ENCODE measurements around the gene METTL26.
"Not testable (repeated sequence)": the region's sequence is repeated elsewhere in the genome, so short reads cannot be mapped to it uniquely, and the experiment has no call there.

The METTL26 gene

GRCh38 chr16:610513-611381 is 25.4 kb downstream of the METTL26 start:
- Histone ChIP-seq H3K4me3 (ENCODE audit: low read length) (no peak overlapping the region), H2AFZ (ENCODE audit: low read depth, low read length) (no peak overlapping the region), H3K27me3 (ENCODE audit: insufficient read depth, low read length) (no peaks in the 10 kb centered on the region), H3K9me3 (ENCODE audit: low read length) (peaks cover 24% of the 10 kb centered on the region), H3K36me3 (ENCODE audit: insufficient read depth, low read length) (peaks cover 5% of the 10 kb centered on the region), H3K4me1 (ENCODE audit: insufficient read depth, low read length) (no peaks in the 10 kb centered on the region)

GRCh38 chr16:609984-610383 is 26.1 kb downstream of the METTL26 start:
- H2AFZ ChIP-seq (ENCODE audit: low read depth, low read length) = no peak overlapping the region
- H3K27me3 ChIP-seq (ENCODE audit: insufficient read depth, low read length) = no peaks in the 10 kb centered on the region
- H3K4me1 ChIP-seq (ENCODE audit: insufficient read depth, low read length) = no peaks in the 10 kb centered on the region
- peaks cover 31% of the 10 kb centered on the region for H3K9me3 ChIP-seq (ENCODE audit: low read length)
- peaks cover 5% of the 10 kb centered on the region for H3K36me3 ChIP-seq (ENCODE audit: insufficient read depth, low read length)
- H3K4me3 ChIP-seq (ENCODE audit: low read length) = no peak overlapping the region

GRCh38 chr16:609316-609715 is 26.8 kb downstream of the METTL26 start:
- no peaks in the 10 kb centered on the region for H3K27me3 ChIP-seq (ENCODE audit: insufficient read depth, low read length)
- H3K4me1 ChIP-seq (ENCODE audit: insufficient read depth, low read length) = no peaks in the 10 kb centered on the region
- H2AFZ ChIP-seq (ENCODE audit: low read depth, low read length) = no peak overlapping the region
- H3K36me3 ChIP-seq (ENCODE audit: insufficient read depth, low read length) = peaks cover 5% of the 10 kb centered on the region
- H3K4me3 ChIP-seq (ENCODE audit: low read length) = no peak overlapping the region
- H3K9me3 ChIP-seq (ENCODE audit: low read length) = peaks cover 28% of the 10 kb centered on the region

GRCh38 chr16:608019-608418 is 28.1 kb downstream of the METTL26 start:
- peaks cover 23% of the 10 kb centered on the region for H3K9me3 ChIP-seq (ENCODE audit: low read length)
- no peak overlapping the region for H3K4me3 ChIP-seq (ENCODE audit: low read length)
- H3K4me1 ChIP-seq (ENCODE audit: insufficient read depth, low read length) = no peaks in the 10 kb centered on the region
- H3K36me3 ChIP-seq (ENCODE audit: insufficient read depth, low read length) = peaks cover 2% of the 10 kb centered on the region
- H3K27me3 ChIP-seq (ENCODE audit: insufficient read depth, low read length) = no peaks in the 10 kb centered on the region
- no peak overlapping the region for H2AFZ ChIP-seq (ENCODE audit: low read depth, low read length)

GRCh38 chr16:606656-607307 is 29.3 kb downstream of the METTL26 start:
- H3K4me1 ChIP-seq (ENCODE audit: insufficient read depth, low read length) = no peaks in the 10 kb centered on the region
- peaks cover 23% of the 10 kb centered on the region for H3K9me3 ChIP-seq (ENCODE audit: low read length)
- no peak overlapping the region for H2AFZ ChIP-seq (ENCODE audit: low read depth, low read length)
- no peak overlapping the region for H3K4me3 ChIP-seq (ENCODE audit: low read length)
- H3K27me3 ChIP-seq (ENCODE audit: insufficient read depth, low read length) = no peaks in the 10 kb centered on the region
- H3K36me3 ChIP-seq (ENCODE audit: insufficient read depth, low read length) = peaks cover 3% of the 10 kb centered on the region

- Histone ChIP-seq H3K4me1 (ENCODE audit: insufficient read depth, low read length) (peaks cover 2% of the 10 kb centered on the region), H3K4me3 (ENCODE audit: low read length) (no peak overlapping the region), H3K27me3 (ENCODE audit: insufficient read depth, low read length) (no peaks in the 10 kb centered on the region), H3K9me3 (ENCODE audit: low read length) (peaks cover 17% of the 10 kb centered on the region), H3K36me3 (ENCODE audit: insufficient read depth, low read length) (peaks cover 7% of the 10 kb centered on the region), H2AFZ (ENCODE audit: low read depth, low read length) (no peak overlapping the region)
These were observed 32.2 kb downstream of the METTL26 start for GRCh38 chr16:603933-604332.

- H3K4me3 ChIP-seq (ENCODE audit: low read length) = no peak overlapping the region
- peaks cover 2% of the 10 kb centered on the region for H3K4me1 ChIP-seq (ENCODE audit: insufficient read depth, low read length)
- H3K27me3 ChIP-seq (ENCODE audit: insufficient read depth, low read length) = no peaks in the 10 kb centered on the region
- peaks cover 11% of the 10 kb centered on the region for H3K36me3 ChIP-seq (ENCODE audit: insufficient read depth, low read length)
- no peak overlapping the region for H2AFZ ChIP-seq (ENCODE audit: low read depth, low read length)
- peaks cover 10% of the 10 kb centered on the region for H3K9me3 ChIP-seq (ENCODE audit: low read length)
These were observed 35.3 kb downstream of the METTL26 start for GRCh38 chr16:600781-601180.

GRCh38 chr16:598823-599739 is 37.0 kb downstream of the METTL26 start:
- Histone ChIP-seq H3K4me3 (ENCODE audit: low read length) (no peak overlapping the region), H3K9me3 (ENCODE audit: low read length) (no peaks in the 10 kb centered on the region), H3K36me3 (ENCODE audit: insufficient read depth, low read length) (peaks cover 12% of the 10 kb centered on the region), H3K27me3 (ENCODE audit: insufficient read depth, low read length) (no peaks in the 10 kb centered on the region), H3K4me1 (ENCODE audit: insufficient read depth, low read length) (peaks cover 2% of the 10 kb centered on the region), H2AFZ (ENCODE audit: low read depth, low read length) (no peak overlapping the region)

- not testable (repeated sequence) for H3K9me3 ChIP-seq (ENCODE audit: low read length); H3K4me1 ChIP-seq (ENCODE audit: insufficient read depth, low read length); H3K4me3 ChIP-seq (ENCODE audit: low read length); H3K27me3 ChIP-seq (ENCODE audit: insufficient read depth, low read length); H2AFZ ChIP-seq (ENCODE audit: low read depth, low read length)
- peaks cover 16% of the 10 kb centered on the region for H3K36me3 ChIP-seq (ENCODE audit: insufficient read depth, low read length)
These were observed 38.5 kb downstream of the METTL26 start for GRCh38 chr16:597655-598054.

- peaks cover 5% of the 10 kb centered on the region for H3K4me1 ChIP-seq (ENCODE audit: insufficient read depth, low read length)
- no peaks in the 10 kb centered on the region for H3K27me3 ChIP-seq (ENCODE audit: insufficient read depth, low read length)
- H3K4me3 ChIP-seq (ENCODE audit: low read length) = no peak overlapping the region
- no peak overlapping the region for H2AFZ ChIP-seq (ENCODE audit: low read depth, low read length)
- no peaks in the 10 kb centered on the region for H3K9me3 ChIP-seq (ENCODE audit: low read length)
- H3K36me3 ChIP-seq (ENCODE audit: insufficient read depth, low read length) = peaks cover 17% of the 10 kb centered on the region
These were observed 39.4 kb downstream of the METTL26 start for GRCh38 chr16:596736-597060.

- H3K9me3 ChIP-seq (ENCODE audit: low read length) = no peaks in the 10 kb centered on the region
- H3K4me3 ChIP-seq (ENCODE audit: low read length) = no peak overlapping the region
- H2AFZ ChIP-seq (ENCODE audit: low read depth, low read length) = no peak overlapping the region
- H3K27me3 ChIP-seq (ENCODE audit: insufficient read depth, low read length) = no peaks in the 10 kb centered on the region
- H3K36me3 ChIP-seq (ENCODE audit: insufficient read depth, low read length) = peaks cover 17% of the 10 kb centered on the region
- H3K4me1 ChIP-seq (ENCODE audit: insufficient read depth, low read length) = peaks cover 7% of the 10 kb centered on the region
These were observed 40.0 kb downstream of the METTL26 start for GRCh38 chr16:595942-596735.

- no peak overlapping the region for H2AFZ ChIP-seq (ENCODE audit: low read depth, low read length)
- peaks cover 16% of the 10 kb centered on the region for H3K36me3 ChIP-seq (ENCODE audit: insufficient read depth, low read length)
- no peaks in the 10 kb centered on the region for H3K27me3 ChIP-seq (ENCODE audit: insufficient read depth, low read length)
- no peak overlapping the region for H3K4me3 ChIP-seq (ENCODE audit: low read length)
- no peaks in the 10 kb centered on the region for H3K9me3 ChIP-seq (ENCODE audit: low read length)
- H3K4me1 ChIP-seq (ENCODE audit: insufficient read depth, low read length) = peaks cover 12% of the 10 kb centered on the region
These were observed 41.0 kb downstream of the METTL26 start for GRCh38 chr16:595094-595528.
